ENCODE data around the gene CYRIA. TPM values are rescaled to one million over a fixed set of nuclear protein-coding genes. Genes with fewer than 3 reads are reported as not detected.

Gene CYRIA
- total RNA-seq, 3 donors from 2014 or later (not counting 1 experiment from before 2014, with no cell fraction given): 37.4 to 54.8 (median 38.5) TPM

DNA sequence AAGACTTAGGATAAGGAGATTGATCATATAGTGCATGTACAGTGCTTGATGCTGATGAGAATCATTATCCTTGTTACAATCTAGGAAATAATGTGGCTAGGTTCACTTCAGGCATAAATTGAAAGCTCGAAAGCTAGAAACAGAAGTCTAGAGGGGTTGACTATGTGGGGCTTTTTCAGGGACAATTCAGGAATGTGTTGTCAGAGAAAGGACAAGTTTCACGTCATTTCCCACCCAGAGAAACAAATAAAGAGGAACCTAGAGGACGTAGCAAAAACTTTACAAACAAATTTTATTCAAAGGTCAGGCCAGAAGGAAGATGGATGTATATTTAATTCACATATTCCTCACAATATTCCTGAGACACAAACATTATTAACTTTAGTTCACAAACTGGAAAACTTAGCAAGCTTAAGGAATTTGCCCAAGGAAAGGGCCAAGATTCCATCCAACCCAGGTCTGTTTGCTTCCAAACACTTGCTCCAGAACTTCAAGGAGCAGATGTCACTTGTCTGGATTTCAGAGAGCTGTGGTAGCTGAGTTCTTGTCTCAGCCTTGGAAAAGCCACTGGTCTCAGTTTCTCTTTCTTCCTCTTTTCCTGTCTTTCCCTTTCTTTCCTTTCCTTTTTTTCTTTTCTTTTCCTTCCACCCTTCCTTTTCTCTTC, 7.4 kb downstream of the CYRIA start:
- H3K4me3 Mint-ChIP-seq: peak overlapping the region; percentile 45
- H3K27ac Mint-ChIP-seq: peak overlapping the region; percentile 73 to 93
- no peaks in the 10 kb centered on the region for H3K9me3 Mint-ChIP-seq
- intact Hi-C loops (cut with micrococcal nuclease): no loop called here
- H3K27ac ChIP-seq (ENCODE audit: low read length): peak overlapping the region; percentile 59
- no peaks in the 10 kb centered on the region for H3K36me3 ChIP-seq (ENCODE audit: control insufficient read depth, insufficient read depth, low read length)
- 80% methylated on average over 1 of the region's 3 CpGs for WGBS (ENCODE audit: insufficient coverage)
- peaks cover 72% of the 10 kb centered on the region for H3K4me1 ChIP-seq (ENCODE audit: control insufficient read depth, insufficient read depth, low read length)
- H3K9me3 ChIP-seq (ENCODE audit: control insufficient read depth, insufficient read depth, low read length): no peaks in the 10 kb centered on the region
- no peak for DNase-seq
- H3K36me3 Mint-ChIP-seq: no peaks in the 10 kb centered on the region
- TF ChIP-seq, protein P1, sequence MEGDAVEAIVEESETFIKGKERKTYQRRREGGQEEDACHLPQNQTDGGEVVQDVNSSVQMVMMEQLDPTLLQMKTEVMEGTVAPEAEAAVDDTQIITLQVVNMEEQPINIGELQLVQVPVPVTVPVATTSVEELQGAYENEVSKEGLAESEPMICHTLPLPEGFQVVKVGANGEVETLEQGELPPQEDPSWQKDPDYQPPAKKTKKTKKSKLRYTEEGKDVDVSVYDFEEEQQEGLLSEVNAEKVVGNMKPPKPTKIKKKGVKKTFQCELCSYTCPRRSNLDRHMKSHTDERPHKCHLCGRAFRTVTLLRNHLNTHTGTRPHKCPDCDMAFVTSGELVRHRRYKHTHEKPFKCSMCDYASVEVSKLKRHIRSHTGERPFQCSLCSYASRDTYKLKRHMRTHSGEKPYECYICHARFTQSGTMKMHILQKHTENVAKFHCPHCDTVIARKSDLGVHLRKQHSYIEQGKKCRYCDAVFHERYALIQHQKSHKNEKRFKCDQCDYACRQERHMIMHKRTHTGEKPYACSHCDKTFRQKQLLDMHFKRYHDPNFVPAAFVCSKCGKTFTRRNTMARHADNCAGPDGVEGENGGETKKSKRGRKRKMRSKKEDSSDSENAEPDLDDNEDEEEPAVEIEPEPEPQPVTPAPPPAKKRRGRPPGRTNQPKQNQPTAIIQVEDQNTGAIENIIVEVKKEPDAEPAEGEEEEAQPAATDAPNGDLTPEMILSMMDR (IDR thresholded peaks at IDR 0.05): no peak
- ATAC-seq: no peak
- no peak overlapping the region for H3K4me3 ChIP-seq (ENCODE audit: low read length)
- H3K27me3 Mint-ChIP-seq (ENCODE audit: low read depth in 2 of 2): no peaks in the 10 kb centered on the region
- no peaks in the 10 kb centered on the region for H3K27me3 ChIP-seq (ENCODE audit: control insufficient read depth, insufficient read depth, low read length)
- peaks cover 95 to 98% of the 10 kb centered on the region in 2 donors for H3K4me1 Mint-ChIP-seq

DNA sequence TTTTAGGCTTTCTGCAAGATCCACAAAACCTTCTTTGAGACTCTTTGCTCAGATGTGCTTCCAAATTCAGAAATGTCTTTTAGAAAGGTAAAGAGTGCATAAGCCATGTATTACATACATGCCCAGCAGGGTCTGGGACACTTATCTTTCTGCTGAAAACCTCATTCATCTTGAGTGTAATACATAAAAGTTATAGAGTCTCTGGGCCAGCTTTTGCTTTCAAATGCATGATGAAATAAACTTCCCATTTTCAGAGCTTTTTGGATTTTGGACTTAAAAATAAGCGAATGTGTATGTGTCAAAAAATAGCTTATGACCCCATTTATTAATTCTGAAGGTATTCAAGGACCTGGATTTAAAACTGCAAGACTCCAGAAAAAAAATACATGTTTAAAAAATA, 8.0 kb downstream of the CYRIA start:
- ATAC-seq (no peak), DNase-seq (no peak)
- Mint-ChIP-seq H3K27ac (peak overlapping the region; percentile 73 to 93), H3K4me1 (peaks cover 95 to 98% of the 10 kb centered on the region in 2 donors), H3K27me3 (ENCODE audit: low read depth in 2 of 2) (no peaks in the 10 kb centered on the region), H3K36me3 (no peaks in the 10 kb centered on the region), H3K4me3 (peak overlapping the region; percentile 52), H3K9me3 (no peaks in the 10 kb centered on the region)
- no CpG with 5 or more reads among the region's 1 CpG for WGBS (ENCODE audit: insufficient coverage)
- Histone ChIP-seq H3K4me1 (ENCODE audit: control insufficient read depth, insufficient read depth, low read length) (peaks cover 73% of the 10 kb centered on the region), H3K27ac (ENCODE audit: low read length) (peak overlapping the region; percentile 51), H3K27me3 (ENCODE audit: control insufficient read depth, insufficient read depth, low read length) (no peaks in the 10 kb centered on the region), H3K9me3 (ENCODE audit: control insufficient read depth, insufficient read depth, low read length) (no peaks in the 10 kb centered on the region), H3K36me3 (ENCODE audit: control insufficient read depth, insufficient read depth, low read length) (no peaks in the 10 kb centered on the region), H3K4me3 (ENCODE audit: low read length) (no peak overlapping the region)
- TF ChIP-seq, protein P1 (IDR thresholded peaks at IDR 0.05): no peak
- intact Hi-C loops (cut with micrococcal nuclease): no loop called here

DNA sequence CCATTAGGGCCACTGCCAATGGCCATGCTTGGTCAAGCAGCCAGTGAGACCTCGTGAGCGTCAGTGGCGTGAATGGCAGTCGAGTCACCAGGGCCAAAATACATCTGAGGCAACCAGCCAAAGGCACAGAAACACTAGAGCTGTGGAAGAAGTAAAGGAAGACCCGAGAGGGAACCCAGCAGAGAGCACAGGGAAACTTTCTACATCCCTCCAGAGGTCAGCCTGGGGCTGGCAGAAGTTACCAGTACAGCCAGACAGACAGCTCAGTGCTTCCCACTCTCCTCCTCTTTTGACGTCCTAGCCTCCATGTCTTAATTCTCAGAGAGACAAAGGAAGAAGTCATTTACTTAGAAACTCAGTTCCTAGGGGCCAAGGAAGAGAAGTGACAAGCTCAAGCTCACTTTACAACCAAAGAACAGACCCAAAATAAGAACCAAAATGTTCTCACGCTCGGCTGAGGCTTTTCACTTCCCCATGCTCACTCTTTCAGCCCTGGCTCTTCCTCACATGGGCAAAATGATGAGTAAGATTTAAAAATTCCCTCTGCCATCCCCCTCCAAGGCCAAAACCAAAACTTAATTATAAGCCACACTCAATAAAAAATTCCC, 8.7 kb downstream of the CYRIA start:
- peaks cover 77% of the 10 kb centered on the region for H3K4me1 ChIP-seq (ENCODE audit: control insufficient read depth, insufficient read depth, low read length)
- 49% methylated on average over 8 of the region's 8 CpGs for WGBS (ENCODE audit: insufficient coverage)
- no peak overlapping the region for H3K4me3 ChIP-seq (ENCODE audit: low read length)
- H3K27ac ChIP-seq (ENCODE audit: low read length): peak overlapping the region; percentile 51
- TF ChIP-seq, protein P1 (IDR thresholded peaks at IDR 0.05): no peak
- Mint-ChIP-seq H3K36me3 (no peaks in the 10 kb centered on the region), H3K4me3 (peak overlapping the region; percentile 52), H3K9me3 (no peaks in the 10 kb centered on the region), H3K4me1 (peaks cover 95 to 98% of the 10 kb centered on the region in 2 donors), H3K27me3 (ENCODE audit: low read depth in 2 of 2) (no peaks in the 10 kb centered on the region), H3K27ac (peak overlapping the region; percentile 73 to 93)
- DNase-seq (peak in 1 of 2 donors; percentile 25), ATAC-seq (peak in 2 of 3 donors; percentile 26 to 51)
- intact Hi-C loops (cut with micrococcal nuclease): no loop called here
- H3K36me3 ChIP-seq (ENCODE audit: control insufficient read depth, insufficient read depth, low read length): no peaks in the 10 kb centered on the region
- H3K9me3 ChIP-seq (ENCODE audit: control insufficient read depth, insufficient read depth, low read length): no peaks in the 10 kb centered on the region
- no peaks in the 10 kb centered on the region for H3K27me3 ChIP-seq (ENCODE audit: control insufficient read depth, insufficient read depth, low read length)

Measured in natural killer cell (primary cell).